Activated naive CD8-positive, alpha-beta T cell treated with anti-CD3 and anti-CD28 coated beads, Interleukin-2, amount 50 U/mL, for 24 hours (primary cell): Measurements from ENCODE around the gene HNRNPC.
"Not testable (repeated sequence)": the region's sequence is repeated elsewhere in the genome, so short reads cannot be mapped to it uniquely, and the experiment has no call there.

Experiments
- ATAC-seq: fragments of 150-1000 bp; cut with Tn5 transposase; one replicate; pipeline ENCODE4 v1.10.0; 2021
- DNase-seq: peaks from one replicate; pipeline ENCODE4 v3.0.0; 2021
- H3K27ac Mint-ChIP-seq: one replicate; pipeline ENCODE4 v1.8.0; 2021; ENCODE audit warnings: mild to moderate bottlenecking, mixed read lengths
- H3K27me3 Mint-ChIP-seq: one replicate; pipeline ENCODE4 v1.8.0; 2021; ENCODE audit warnings: mixed read lengths
- H3K36me3 Mint-ChIP-seq: one replicate; pipeline ENCODE4 v1.8.0; 2021; ENCODE audit warnings: low read depth, mixed read lengths
- H3K4me1 Mint-ChIP-seq: one replicate; pipeline ENCODE4 v1.8.0; 2021; ENCODE audit warnings: mixed read lengths
- H3K4me3 Mint-ChIP-seq: one replicate; pipeline ENCODE4 v1.8.0; 2021; ENCODE audit warnings: mild to moderate bottlenecking, moderate library complexity, mixed read lengths
- H3K9me3 Mint-ChIP-seq: one replicate; pipeline ENCODE4 v1.8.0; 2021; ENCODE audit warnings: mixed read lengths

Gene HNRNPC

GRCh38 chr14:21269252-21270046 is at the start of gene HNRNPC:
TSS of gene HNRNPC (minus strand) at chr14:21269442. CDS start at chr14:21234193, 35,249 bp downstream.
- peak; percentile 96 for ATAC-seq

GRCh38 chr14:21317398-21317797 is 48.2 kb upstream of the HNRNPC start:
- Mint-ChIP-seq H3K4me3 (no peak overlapping the region), H3K4me1 (peaks cover 7% of the 10 kb centered on the region), H3K36me3 (no peaks in the 10 kb centered on the region), H3K9me3 (no peaks in the 10 kb centered on the region), H3K27ac (no peak overlapping the region), H3K27me3 (peaks cover under 1% of the 10 kb centered on the region)
- no peak for ATAC-seq
- DNase-seq, result no peak

More at GRCh38 chr14:21269252-21270046, at the start of gene HNRNPC:
- Mint-ChIP-seq H3K27ac (peak within 1 kb of the TSS; percentile 100), H3K9me3 (no peaks in the 10 kb centered on the region), H3K27me3 (no peaks in the 10 kb centered on the region), H3K4me1 (peaks cover 39% of the 10 kb centered on the region), H3K4me3 (peak within 1 kb of the TSS; percentile 100), H3K36me3 (peaks cover 49% of the 10 kb centered on the region)
- peak; percentile 100 for DNase-seq

DNA sequence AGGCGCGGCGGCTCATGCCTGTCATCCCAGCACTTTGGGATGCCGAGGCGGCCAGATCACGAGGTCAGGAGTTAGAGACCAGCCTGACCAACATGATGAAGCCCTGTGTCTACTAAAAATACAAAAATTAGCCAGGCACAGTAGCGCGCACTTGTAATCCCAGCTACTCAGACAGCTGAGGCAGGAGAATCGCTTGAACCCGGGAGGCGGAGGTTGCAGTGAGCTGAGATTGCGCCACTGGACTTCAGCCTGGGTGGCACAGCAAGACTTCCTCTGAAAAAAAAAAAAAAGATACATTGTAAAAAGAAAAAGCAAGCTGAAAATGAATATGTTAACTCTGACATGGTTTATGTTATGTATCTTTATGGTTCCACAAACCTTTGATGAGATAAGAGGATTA is 44.3 kb upstream of the HNRNPC start:
- H3K4me3 Mint-ChIP-seq, result no peak overlapping the region
- H3K9me3 Mint-ChIP-seq, result no peaks in the 10 kb centered on the region
- no peak overlapping the region for H3K27ac Mint-ChIP-seq
- H3K4me1 Mint-ChIP-seq, result peaks cover 10% of the 10 kb centered on the region
- no peaks in the 10 kb centered on the region for H3K27me3 Mint-ChIP-seq
- DNase-seq (no peak), ATAC-seq (no peak)
- H3K36me3 Mint-ChIP-seq, result no peaks in the 10 kb centered on the region

- DNase-seq, result no peak
- H3K9me3 Mint-ChIP-seq, result no peaks in the 10 kb centered on the region
- H3K27me3 Mint-ChIP-seq, result no peaks in the 10 kb centered on the region
- H3K4me1 Mint-ChIP-seq, result peaks cover 23% of the 10 kb centered on the region
- no peak for ATAC-seq
- H3K27ac Mint-ChIP-seq, result no peak overlapping the region
- no peak overlapping the region for H3K4me3 Mint-ChIP-seq
- no peaks in the 10 kb centered on the region for H3K36me3 Mint-ChIP-seq
Observed at GRCh38 chr14:21311614-21312013, 42.4 kb upstream of the HNRNPC start.

DNA sequence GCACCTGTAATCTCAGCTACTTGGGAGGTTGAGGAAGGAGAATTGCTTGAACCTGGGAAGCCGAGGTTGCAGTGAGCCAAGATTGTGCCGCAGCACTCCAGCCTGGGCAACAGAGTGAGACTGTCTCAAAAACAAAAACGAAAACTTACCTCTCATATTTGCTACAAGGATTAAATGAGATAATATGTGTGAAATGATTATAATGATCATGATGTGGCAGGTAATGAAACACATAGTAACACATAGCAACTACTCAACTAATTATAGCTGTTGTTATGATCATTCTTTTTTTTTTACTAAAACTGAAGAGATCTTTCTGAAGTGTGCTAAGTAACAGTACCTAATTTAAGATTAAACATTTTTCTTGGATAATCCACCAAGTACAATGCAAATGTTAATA is 40.7 kb upstream of the HNRNPC start:
- Mint-ChIP-seq H3K27ac (no peak overlapping the region), H3K9me3 (no peaks in the 10 kb centered on the region), H3K4me1 (peaks cover 23% of the 10 kb centered on the region), H3K27me3 (no peaks in the 10 kb centered on the region), H3K4me3 (no peak overlapping the region), H3K36me3 (no peaks in the 10 kb centered on the region)
- ATAC-seq (no peak), DNase-seq (no peak)

DNA sequence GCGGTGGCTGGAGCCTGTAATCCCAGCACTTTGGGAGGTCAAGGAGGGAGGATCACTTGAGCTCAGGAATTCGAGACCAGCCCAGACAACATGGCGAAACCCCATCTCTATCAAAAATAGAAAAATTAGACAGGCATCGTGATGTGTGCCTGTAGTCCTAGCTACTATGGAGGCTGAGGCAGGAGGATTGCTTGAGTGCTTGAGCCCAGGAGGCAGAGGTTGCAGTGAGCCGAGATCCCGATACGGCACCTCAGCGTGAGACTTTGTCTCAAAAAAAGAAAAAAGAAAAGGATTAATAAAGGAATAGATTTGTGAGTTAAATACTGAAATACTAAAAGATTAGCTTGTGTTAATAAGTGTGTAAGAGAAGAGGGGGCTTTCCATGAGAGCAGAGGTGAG is 40.0 kb upstream of the HNRNPC start:
- peak; percentile 7 for DNase-seq
- Mint-ChIP-seq H3K27ac (peak overlapping the region; percentile 87), H3K4me3 (peak overlapping the region; percentile 80), H3K27me3 (no peaks in the 10 kb centered on the region), H3K4me1 (peaks cover 23% of the 10 kb centered on the region), H3K9me3 (no peaks in the 10 kb centered on the region), H3K36me3 (no peaks in the 10 kb centered on the region)
- ATAC-seq, result no peak

DNA sequence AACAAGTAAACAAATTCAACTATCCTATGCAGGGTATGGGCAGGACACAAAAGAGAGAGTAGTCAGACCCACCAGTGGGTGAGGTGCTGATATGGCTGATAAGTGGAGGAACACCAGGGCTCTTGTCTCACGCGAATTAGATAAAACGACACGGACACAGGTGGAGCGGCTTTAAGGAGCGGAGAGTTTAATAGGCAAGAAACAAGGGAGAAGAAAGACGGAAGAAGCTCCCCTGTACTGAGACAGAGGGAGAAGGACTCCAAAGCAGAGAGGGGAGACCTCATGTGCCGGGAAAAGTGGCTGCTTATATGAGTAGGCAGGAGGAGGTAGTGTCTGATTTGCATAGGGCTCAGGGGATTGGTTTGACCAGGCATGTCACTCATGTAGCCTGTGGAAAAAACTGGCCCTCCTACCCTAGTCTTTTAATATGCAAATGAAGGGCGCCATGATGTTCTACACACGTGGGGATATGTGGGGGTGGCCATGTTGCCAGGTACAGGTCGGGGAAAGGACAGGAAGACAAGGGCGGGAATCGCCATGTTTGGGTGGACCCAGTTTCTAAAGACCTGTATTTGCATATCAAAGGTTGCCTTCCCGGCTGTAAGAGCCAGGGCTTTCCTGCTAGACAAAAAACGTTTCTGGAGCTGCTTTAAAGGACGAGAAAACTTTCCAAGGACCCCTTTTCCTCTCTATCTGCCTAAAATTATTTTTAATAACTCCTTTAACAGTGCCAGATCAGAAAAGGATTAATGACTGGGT is 39.4 kb upstream of the HNRNPC start:
- Mint-ChIP-seq H3K9me3 (no peaks in the 10 kb centered on the region), H3K27ac (peak overlapping the region; percentile 87), H3K27me3 (no peaks in the 10 kb centered on the region), H3K4me1 (peaks cover 23% of the 10 kb centered on the region), H3K36me3 (no peaks in the 10 kb centered on the region), H3K4me3 (peak overlapping the region; percentile 80)
- ATAC-seq (peak; percentile 94), DNase-seq (peak; percentile 79)

DNA sequence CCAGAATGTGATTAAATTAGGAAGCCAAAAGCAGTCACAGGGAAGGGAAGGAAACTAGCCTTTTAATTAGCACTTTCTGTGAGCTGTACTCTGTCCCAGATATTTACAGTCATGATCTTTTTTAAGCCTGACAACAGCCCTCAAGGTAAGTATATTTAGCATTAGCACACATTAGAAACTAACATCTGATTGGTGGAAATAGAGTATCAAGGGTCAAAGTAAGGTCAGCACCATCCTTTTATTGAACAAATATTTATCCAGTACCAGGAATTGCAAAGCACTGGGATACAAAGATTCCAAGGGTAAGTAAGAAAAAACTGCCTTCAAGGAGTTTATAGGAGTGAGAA is 38.9 kb upstream of the HNRNPC start:
- H3K27ac Mint-ChIP-seq, result peak overlapping the region; percentile 87
- no peaks in the 10 kb centered on the region for H3K36me3 Mint-ChIP-seq
- peaks cover 23% of the 10 kb centered on the region for H3K4me1 Mint-ChIP-seq
- H3K27me3 Mint-ChIP-seq, result peaks cover 3% of the 10 kb centered on the region
- H3K9me3 Mint-ChIP-seq, result no peaks in the 10 kb centered on the region
- DNase-seq (no peak), ATAC-seq (no peak)
- H3K4me3 Mint-ChIP-seq, result peak overlapping the region; percentile 80

- ATAC-seq (no peak), DNase-seq (no peak)
- Mint-ChIP-seq H3K4me1 (peaks cover 23% of the 10 kb centered on the region), H3K36me3 (no peaks in the 10 kb centered on the region), H3K27ac (peak overlapping the region; percentile 87), H3K4me3 (peak overlapping the region; percentile 80), H3K27me3 (peaks cover 3% of the 10 kb centered on the region), H3K9me3 (no peaks in the 10 kb centered on the region)
Observed at GRCh38 chr14:21307637-21308036, 38.4 kb upstream of the HNRNPC start.

GRCh38 chr14:21302836-21303140 is 33.5 kb upstream of the HNRNPC start:
- H3K4me3 Mint-ChIP-seq, H3K9me3 Mint-ChIP-seq, H3K27ac Mint-ChIP-seq, H3K36me3 Mint-ChIP-seq, DNase-seq, ATAC-seq: not testable (repeated sequence)
- H3K27me3 Mint-ChIP-seq, result peaks cover 22% of the 10 kb centered on the region
- H3K4me1 Mint-ChIP-seq, result peaks cover 10% of the 10 kb centered on the region

- no peak overlapping the region for H3K4me3 Mint-ChIP-seq
- ATAC-seq (no peak), DNase-seq (no peak)
- no peaks in the 10 kb centered on the region for H3K36me3 Mint-ChIP-seq
- peaks cover 5% of the 10 kb centered on the region for H3K4me1 Mint-ChIP-seq
- peaks cover 23% of the 10 kb centered on the region for H3K27me3 Mint-ChIP-seq
- H3K27ac Mint-ChIP-seq, result no peak overlapping the region
- H3K9me3 Mint-ChIP-seq, result no peaks in the 10 kb centered on the region
Observed at GRCh38 chr14:21302013-21302835, 33.0 kb upstream of the HNRNPC start.

GRCh38 chr14:21300892-21301291 is 31.6 kb upstream of the HNRNPC start:
- Mint-ChIP-seq H3K4me1 (peaks cover 5% of the 10 kb centered on the region), H3K36me3 (no peaks in the 10 kb centered on the region), H3K4me3 (peak overlapping the region; percentile 49), H3K9me3 (no peaks in the 10 kb centered on the region), H3K27ac (no peak overlapping the region), H3K27me3 (peaks cover 23% of the 10 kb centered on the region)
- DNase-seq, result peak; percentile 50
- peak; percentile 39 for ATAC-seq

- H3K27me3 Mint-ChIP-seq, result peaks cover 23% of the 10 kb centered on the region
- H3K36me3 Mint-ChIP-seq, result no peaks in the 10 kb centered on the region
- H3K27ac Mint-ChIP-seq, result no peak overlapping the region
- H3K9me3 Mint-ChIP-seq, result no peaks in the 10 kb centered on the region
- DNase-seq (no peak), ATAC-seq (no peak)
- H3K4me1 Mint-ChIP-seq, result peaks cover 5% of the 10 kb centered on the region
- no peak overlapping the region for H3K4me3 Mint-ChIP-seq
Observed at GRCh38 chr14:21299562-21300130, 30.4 kb upstream of the HNRNPC start.

GRCh38 chr14:21298358-21298757 is 29.1 kb upstream of the HNRNPC start:
- no peak overlapping the region for H3K4me3 Mint-ChIP-seq
- ATAC-seq (no peak), DNase-seq (no peak)
- no peaks in the 10 kb centered on the region for H3K36me3 Mint-ChIP-seq
- H3K27ac Mint-ChIP-seq, result no peak overlapping the region
- H3K9me3 Mint-ChIP-seq, result no peaks in the 10 kb centered on the region
- peaks cover 5% of the 10 kb centered on the region for H3K4me1 Mint-ChIP-seq
- H3K27me3 Mint-ChIP-seq, result peaks cover 26% of the 10 kb centered on the region
